HG03097 (cell line): ENCODE data around the gene BTRC.

Source experiments
- ATAC-seq: cut with Tn5 transposase; IDR thresholded peaks from one replicate; pipeline ENCODE4 v1.9.1; 2021; ENCODE audit not compliant: unreplicated experiment, low FRiP score

Gene BTRC

DNA sequence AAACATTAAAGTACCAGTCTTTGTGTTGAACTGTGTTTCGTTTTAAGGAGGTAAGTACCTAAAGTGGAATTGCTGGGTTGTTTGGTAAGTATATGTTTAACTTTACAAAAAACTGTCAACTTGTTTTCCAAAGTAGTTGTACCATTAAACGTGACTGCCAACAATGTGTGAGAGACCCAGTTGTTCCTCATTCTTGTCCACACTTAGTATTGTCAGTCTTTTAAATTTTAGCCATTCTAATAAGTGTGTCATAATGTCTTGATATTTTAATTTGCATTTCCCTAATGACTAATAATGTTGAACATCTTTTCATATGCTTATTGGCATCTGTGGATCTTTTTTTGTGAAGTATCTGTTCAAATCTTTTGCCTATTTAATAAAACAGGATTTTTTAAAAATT is 159.8 kb downstream of the BTRC start:
- ATAC-seq, result no peak

DNA sequence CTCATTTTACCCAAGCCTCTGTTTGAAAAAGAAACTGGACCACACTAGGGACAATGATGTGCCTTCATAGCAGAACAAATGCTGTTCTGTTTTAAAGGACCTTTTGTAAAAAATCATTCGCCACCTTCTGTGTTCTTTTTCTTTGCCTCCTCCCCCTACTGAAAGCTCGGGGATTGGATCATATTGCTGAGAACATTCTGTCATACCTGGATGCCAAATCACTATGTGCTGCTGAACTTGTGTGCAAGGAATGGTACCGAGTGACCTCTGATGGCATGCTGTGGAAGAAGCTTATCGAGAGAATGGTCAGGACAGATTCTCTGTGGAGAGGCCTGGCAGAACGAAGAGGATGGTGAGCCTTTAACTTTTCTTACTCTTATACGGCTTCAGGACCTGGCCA is 171.9 kb downstream of the BTRC start:
- no peak for ATAC-seq

DNA sequence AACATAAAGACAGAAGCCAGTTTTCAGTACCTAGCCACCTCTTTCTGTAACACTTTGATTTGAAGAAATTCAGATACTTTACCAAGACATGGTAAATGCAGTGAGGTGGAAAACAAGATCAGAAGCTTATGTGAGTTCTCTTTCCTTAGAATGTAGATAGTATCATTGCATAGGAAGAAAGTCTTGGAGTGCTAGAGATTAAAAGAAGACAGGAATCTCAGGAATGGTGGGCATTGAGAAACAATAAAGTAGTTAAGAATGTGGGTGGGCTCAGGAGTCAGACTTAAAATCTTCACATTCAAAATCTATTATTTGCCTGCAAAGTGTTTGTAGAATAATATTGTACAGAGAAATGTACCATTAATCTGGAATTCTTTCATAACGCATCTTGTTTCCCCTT is 175.2 kb downstream of the BTRC start:
- ATAC-seq, result no peak

DNA sequence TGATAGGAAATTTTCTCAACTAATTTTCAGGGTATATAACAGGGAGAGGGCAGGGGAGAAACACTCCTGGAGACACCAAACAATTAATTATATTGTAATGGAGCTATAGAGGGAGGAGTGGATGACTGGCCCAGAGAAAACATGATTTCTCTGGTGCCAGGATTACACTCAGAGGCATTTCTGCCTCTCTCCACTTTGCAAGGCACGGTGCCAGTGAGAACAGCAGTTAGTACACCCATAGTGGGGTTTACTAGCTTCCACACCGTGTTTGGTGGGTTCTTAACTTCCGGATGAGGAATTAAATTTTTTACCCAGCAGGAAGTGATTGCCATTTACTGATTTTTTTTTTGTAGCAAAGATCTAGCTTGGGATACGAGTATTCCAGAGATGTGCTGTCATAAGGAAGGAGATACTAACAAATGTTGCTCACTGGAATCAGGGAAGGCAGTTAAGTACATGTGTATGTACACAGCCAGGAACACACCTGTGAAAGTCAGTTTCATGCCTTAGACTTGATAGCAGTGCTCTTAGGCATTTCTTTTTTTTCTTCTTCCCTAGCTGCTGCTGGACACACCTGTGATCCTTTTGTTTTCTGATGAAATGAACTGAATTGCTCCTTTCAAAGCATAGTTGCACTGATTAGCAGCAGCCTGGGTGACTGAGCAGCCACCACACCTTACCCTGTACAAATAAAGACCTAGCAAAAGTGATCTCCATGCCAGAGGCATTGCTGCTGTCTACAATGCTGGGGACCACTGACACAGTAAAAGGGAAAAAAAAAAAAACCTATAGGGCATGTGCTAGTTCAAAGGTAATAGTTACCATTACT is 176.0 kb downstream of the BTRC start:
- no peak for ATAC-seq

DNA sequence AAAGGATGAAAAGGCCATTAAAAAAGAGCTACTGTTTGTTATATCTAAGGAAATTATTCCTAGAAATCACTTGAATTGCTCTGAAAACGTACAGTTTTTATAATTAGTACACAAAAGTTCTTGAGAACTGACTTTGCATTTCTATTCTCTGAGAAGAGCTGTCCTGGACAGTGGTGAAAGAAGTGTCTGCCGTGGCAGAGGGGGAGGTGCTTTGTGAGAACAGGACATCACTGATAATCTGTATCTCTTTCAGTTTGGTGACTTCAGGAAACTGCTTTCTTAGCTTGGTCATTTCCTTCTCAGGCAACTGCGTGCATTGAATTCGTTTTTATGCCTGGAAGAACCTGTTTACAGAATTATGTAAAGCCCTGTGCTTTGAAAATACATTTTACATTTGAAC is 182.0 kb downstream of the BTRC start:
- no peak for ATAC-seq

DNA sequence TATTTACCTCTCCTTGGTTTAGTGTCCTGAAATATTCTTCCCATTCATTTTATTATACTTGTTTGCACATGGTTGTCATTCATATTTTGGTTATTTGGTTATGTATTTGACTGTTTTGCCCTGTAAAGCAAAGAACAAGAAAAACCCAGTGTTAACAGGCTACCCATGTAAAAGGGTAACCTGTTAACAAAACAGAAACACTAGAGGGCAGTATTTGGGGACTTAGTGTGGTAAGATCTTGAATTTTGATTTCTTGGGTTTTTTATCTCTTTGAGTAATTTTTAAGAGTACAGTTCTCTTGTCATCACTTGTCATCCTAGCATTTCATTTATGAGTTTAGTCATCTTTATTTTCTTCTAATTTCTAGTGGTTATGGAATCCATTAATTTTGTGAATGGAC is 182.8 kb downstream of the BTRC start:
- no peak for ATAC-seq

DNA sequence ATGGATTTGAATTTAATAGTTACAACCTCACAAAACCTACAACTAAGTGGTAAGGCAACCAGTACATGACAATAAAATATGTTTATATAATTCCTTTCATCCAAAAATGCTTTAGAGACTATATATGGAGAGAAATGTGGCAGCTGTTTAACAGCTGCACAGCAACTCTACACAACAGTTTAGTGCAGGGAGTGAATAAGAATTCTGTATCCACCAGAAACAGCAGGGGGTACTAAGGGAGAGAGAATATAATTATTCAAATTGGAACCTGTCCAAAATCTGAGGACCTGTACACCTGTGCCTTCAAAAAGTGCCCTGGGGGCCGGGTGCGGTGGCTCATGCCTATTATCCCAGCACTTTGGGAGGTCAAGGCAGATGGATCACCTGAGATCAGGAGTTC is 184.5 kb downstream of the BTRC start:
- ATAC-seq, result no peak

DNA sequence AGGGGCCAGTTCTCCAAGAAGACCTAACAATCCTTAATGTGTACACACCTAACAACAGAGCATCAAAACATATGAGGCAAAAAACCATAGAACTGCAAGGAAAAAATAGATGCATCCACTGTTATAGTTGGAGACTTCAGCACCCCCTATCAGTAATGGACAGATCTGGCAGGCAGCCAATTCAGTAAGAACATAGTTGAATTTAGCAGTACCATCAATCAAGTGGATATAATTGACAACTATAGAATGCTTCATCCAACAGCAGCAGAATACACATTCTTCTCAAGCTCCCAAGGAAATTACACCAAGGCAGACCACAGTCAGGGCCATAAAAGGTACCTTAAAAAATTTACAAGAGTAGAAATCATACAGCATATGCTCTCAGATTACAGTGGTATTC is 191.9 kb downstream of the BTRC start:
- ATAC-seq, result no peak

DNA sequence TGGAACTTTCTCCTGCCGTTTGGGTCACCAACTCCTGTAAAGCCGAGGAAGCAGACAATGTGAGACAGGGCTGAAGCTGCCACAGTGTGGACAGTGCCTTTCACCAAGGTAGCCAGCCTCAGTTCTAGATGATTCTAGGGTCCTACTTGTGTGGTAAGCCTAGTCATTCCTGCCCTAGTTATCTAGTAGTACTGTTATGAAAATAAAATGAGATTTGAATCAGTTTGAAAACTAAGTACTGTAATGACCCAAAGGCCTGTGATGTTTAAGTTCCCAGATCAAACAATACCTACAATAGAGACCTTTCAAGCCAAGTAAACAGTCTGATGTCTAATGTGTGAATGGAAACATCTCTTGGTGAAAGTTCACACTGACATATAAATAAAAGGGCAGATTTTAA is 197.0 kb downstream of the BTRC start:
- ATAC-seq, result no peak

DNA sequence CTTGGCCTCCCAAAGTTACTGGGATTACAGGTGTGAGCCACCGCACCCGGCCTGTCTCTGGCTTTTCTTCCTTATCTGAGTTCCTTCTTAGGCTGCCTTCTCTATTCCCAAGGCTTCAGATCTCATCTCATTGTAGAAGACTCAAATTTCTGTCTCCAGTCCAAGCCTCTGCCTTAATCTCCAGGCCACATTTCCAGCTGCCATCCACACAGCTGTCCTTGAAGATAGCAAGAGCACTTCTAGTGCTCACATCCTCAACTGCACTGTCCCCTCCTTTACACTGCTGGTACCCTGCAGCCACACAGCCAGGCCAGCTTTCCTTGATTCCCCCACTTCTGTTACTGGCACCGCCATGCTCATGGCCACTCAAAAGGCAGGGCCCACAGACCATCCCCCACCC is 198.5 kb downstream of the BTRC start:
- ATAC-seq, result no peak

DNA sequence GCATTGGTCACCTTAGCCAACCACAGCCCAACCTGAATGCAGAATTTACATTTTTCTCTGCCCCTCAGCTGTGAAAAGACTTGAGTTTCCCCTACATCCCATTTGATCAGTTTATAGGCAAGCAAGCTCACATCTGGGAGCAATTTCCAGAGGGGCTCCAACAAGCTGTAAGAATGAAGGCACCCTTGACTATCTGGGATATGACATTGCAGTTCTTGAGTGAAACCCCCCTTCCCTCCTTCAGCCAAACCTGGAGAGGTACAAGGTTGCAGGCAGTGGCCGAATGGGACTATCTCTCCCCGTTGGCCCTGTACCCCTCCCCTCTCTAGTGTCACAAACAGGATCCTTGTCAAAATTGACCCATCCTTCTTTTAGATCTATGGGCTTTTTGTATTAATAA is 203.6 kb downstream of the BTRC start:
- ATAC-seq, result no peak

DNA sequence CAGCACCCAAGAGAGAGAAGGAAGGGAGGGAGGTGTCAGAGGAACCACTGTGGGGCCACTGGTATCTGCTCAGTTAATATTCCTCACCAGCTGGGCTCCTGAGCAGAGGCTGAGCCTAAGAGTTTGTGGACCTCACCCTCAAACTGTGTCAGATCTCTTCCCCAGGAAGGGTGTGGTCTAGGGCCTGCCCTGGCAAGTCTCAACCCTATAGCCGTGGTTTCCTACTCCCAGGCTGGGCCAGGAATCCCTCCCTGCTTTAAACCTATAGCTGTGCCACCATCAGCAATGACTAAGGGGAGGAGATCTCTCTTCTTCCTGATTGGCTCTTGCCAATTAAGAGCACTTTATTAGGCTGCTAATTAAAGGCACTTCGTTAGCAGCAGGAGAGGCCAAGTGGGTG is 204.2 kb downstream of the BTRC start:
- ATAC-seq, result no peak

DNA sequence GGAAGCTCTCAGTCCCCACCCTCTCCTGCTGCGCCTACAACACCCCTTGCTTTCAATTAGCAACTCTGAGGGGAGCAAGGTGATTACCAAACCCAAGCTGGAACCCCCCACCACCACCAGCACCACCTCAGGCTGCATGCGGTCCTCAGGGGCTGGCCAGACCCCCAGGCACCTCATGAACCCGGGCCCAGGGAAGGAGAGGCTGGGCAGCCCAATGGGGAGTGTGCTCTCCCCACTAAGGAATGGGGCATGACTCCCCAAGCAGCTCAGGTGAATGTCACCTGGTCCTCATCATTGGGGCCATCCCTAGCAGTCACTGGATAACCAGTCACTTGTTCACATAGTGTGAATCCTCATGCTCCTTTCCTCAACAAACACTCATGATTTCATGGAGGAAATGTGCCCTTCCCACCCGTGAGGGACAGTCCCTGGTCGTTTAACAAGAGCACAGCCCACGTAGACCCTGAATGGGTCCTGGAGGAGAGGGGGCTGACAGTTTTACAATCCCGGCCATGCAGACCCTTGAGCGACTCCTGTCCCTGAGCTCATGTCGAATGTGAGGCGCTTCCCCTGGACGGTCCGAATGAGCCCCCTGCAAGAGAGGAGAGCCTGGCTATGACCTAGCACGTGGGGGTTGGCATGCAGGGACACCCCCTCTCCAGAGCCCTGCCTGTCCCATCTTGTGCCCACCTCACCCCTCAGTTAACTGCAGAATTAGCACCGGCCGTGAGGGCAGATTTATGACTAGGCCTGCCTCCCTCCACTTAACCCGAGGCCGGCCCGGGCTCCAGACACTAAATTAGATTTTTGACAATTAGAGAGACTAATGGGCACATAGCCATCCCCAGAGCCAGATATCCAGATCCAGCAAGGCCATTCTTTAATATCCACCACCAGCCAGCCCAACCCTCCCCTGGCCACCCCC is 205.0 kb downstream of the BTRC start:
- no peak for ATAC-seq

DNA sequence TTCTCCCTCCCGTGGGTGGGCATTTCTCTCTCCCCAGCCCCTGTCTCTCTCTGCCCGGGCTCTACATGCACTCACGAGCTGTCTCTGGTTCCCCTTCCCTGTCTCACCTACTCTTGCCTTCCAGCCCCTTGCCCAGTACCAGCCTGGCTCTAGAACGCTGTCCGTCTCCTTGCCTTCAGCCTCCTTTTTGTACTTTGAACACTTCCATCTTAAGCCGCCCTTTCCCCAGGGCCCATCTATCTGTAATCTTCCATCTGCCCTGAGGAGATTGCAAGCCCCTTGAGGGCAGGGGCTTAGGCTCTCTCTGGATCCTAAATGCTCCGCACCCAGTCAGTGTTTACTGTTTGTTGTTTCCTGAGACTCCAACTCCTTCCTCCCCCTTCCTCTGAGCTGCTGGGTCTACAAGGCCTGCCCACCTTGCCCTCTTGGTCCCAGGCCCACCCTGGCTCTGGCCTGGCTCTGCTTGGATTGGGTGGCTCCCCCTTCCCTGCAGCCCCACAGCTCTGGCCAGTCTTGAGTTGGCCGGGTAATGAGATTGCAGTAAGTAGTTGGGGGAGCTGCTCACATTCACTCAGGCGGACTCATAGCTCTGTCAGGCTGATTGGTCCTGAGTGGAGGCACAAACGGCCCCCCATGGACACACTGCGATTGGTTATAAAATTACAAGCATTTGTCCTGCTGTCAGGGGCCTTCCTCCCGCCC is 205.8 kb downstream of the BTRC start:
- ATAC-seq, result no peak

DNA sequence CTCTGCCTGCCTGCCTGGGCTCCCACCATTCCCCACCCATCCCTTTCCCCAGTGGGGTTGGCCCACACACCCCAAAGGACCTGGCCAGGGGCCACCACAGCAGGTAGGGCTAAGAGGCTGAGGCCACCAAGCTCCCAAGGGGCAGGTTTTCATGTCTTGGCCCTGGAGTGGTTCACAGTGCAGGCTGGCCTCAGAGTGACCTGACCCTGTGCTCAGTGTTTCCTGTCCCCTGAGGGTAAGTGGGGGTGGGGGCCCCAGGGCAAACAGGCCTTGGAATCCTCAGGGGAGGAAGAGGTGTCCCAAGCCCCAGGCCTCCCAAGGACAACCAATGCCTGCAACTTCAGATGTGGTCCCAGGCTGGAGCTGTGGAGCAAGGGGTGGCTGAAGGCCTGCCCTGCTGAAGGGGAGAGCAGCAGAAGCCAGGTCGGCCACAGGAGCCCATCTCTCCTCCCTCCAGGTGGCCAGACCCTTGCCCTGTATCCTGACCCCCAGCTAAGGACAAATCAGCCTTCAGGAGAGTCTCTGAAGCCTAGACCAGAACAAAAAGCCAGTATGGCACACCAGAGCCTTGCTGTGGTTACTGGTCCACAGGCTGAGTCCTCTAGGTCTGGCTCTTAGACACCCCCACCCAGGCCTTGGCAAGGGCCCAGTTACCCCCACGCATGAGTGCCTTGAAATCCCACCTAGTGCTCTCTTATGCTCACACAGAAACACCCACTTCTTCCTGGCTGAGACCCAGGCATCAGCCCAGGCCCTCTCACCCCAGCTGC is 206.5 kb downstream of the BTRC start:
- no peak for ATAC-seq

DNA sequence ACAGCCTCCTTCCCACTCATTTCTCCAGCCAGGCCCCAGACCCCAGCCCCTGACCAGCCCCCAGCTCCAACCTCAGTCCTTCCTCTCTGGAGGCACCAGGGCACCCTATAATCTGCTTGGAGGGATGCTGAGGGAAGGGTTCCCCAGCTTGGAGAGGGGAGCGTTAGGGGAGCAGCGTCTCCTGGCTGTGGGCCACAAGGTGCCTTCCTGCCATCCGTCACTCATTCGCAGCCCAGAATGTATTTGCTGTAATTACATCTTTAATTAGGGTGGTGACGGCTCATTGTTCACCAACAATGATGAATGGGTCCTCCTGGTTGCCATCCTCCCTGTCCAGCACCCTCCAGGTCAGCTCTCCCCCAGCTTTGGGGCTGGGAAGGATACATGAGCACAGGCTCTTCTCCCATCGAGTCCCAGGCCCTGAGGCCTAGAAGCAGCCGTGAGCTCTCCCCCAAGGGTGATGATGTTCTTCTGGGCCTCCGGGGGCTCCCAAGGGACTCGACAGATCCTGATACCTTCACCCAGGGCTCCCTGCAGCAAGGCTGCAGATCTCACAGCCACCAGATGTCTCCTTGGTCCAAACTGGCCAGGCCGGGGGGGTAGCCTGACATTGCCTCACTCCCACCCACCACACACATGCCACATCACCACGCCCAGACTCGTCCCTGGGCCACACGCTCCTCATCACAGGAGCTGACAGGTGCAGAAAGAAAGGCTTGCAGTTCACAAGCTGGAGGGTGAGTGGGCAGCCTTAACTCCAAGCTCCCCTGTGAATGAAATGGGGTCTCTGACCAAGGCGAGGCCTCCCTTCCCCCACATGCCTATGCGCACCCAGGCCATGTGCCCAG is 207.3 kb downstream of the BTRC start:
- ATAC-seq, result no peak

DNA sequence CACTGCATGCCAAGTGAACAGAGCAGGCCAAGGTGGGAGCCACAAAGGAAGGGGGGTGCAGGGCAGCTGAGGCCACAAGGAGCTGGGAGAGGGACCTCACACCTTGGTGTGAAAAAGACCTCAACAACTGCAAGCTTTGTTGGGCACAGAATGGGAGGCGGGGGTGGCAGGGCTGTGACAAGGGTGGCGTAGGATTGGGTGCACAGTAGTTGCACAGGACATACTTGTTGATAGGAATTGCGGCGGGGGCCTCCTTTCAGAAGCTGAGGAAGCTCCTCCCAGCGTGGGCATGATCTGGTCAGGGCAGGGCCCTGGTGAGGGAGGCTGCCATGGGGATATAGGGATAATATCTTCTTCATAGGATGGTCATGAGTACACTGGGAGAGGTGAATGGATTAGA is 208.3 kb downstream of the BTRC start:
- no peak for ATAC-seq

DNA sequence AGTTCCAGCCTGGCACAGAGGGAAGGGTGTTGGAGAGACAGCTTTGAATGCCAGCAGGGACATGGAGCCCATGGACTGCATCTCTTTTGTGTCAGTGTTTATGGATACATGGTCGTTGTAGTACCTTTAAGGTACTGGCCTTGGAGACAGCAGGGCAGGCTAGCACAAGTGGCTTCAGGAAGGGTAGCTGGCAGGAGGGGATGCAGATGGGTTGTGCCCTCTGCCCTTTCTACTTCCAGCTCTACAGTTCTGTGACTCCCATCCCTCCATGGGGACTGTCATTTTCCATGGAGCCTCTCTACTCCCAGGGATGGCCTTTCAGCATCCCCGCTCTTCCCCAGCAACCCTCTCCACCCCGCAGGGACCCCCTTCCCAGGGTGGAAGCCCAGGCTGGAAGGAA is 209.0 kb downstream of the BTRC start:
- ATAC-seq, result no peak

DNA sequence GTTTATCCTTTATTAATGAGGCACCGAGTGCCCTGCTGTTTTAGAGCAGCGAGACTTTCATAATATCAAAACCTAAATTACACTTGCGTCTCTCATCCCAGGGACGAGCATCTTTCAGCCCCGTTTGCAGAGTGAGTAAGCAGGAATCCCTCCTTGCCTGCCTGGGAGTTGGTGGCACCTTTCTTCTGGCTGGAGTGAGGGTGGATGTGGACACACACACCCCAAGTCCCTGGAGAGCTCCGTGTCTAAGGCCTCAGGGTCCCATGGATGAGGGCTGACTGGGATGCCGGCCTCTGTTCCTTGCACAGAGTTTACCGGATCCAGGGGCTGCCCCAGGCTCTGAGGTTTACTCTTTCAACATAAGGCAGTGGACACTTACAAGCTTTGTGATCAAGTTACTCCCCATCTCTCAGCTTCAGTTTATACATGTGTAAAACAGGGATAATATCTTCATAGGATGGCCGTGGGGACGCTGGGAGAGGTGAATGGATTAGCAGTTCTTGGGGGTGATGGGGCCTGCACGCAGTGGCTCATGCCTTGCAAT is 209.6 kb downstream of the BTRC start:
- ATAC-seq, result no peak
